ENCODE data around the gene CHRM1.
"Not testable (repeated sequence)": the region's sequence is repeated elsewhere in the genome, so short reads cannot be mapped to it uniquely, and the experiment has no call there.

CHRM1 gene

GRCh38 chr11:62875698-62876478 is 45.3 kb downstream of the CHRM1 start:
- DNase-seq (ENCODE audit: low read depth in 2 of 2) = no peak

DNA sequence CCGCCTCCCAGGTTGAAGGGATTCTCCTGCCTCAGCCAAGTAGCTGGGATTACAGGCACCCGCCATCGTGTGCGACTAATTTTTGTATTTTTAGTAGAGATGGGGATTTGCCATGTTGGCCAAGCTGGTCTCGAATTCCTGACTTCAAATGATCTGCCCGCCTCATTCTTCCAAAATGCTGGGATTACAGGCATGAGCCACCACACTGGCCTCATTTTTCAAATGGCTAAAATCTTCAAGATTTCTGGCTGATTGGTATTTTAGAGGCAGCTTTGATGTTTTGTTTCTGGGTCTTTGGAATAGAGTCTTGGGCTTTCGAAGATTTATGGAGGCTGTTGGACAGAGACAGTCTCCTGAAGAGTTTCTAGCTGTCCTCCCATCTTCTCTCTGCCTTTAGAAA is 46.3 kb downstream of the CHRM1 start:
- no peak for DNase-seq (ENCODE audit: low read depth in 2 of 2)

- no peak for DNase-seq (ENCODE audit: low read depth in 2 of 2)
Observed at GRCh38 chr11:62865635-62866034, 55.5 kb downstream of the CHRM1 start.

DNA sequence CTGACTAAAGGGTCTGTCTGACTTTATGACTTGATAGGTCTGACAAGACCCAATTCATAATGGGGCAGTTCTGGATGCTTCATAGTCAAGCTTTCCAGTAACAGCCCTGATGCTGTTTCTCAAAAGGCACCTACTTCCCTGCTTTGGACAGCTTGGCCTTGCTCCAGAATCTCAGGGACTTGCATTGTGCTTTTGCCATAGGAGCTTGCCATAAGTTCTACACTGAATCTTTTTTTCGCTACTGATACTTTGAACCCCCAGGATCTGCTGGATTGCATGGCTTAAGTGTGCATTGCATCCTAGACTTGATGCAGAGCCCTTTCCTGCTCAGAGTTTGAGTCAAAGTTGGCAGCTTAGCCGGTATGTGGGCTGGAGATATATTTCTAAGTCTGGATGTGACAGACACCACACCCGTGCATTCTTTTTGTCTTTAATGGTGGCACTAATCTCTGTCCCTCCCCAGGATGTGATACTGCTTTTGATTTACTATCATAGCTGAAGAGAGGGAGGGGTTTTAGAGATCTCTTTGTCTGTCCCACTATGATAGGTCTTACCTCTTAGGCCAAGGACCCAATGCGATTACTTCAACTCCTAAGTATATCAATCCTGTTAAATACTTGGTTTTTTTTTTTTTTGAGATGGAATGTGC is 57.4 kb downstream of the CHRM1 start:
- DNase-seq (ENCODE audit: low read depth in 2 of 2) = no peak

DNA sequence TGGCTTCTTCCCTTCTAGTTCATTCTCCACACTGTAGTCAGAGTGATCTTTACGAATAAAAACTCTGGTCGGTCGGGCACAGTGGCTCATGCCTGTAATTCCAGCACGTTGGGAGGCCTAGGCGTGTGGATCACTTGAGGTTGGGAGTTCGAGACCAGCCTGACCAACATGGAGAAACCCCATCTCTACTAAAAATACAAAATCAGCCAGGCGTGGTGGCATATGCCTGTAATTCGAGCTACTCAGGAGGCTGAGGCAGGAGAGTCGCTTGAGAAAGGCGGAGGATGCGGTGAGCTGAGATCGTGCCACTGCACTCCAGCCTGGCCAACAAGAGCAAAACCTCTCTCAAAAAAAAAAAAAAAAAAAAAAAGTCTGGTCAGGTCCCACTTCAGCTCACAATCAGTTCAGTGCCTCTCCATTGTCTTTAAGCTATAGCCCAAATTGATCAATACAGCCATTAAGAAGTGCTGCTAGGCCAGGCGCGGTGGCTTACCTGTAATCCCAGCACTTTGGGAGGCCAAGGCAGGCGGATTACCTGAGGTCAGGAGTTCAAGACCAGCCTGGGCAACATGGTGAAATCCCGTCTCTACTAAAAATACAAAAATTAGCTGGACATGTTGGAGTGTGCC is 59.5 kb downstream of the CHRM1 start:
- not testable (repeated sequence) for DNase-seq (ENCODE audit: low read depth in 2 of 2)

GRCh38 chr11:62860835-62861563 is 60.2 kb downstream of the CHRM1 start:
- no peak for DNase-seq (ENCODE audit: low read depth in 2 of 2)

- not testable (repeated sequence) for DNase-seq (ENCODE audit: low read depth in 2 of 2)
Observed at GRCh38 chr11:62859281-62859703, 61.9 kb downstream of the CHRM1 start.

All from stimulated activated CD8-positive, alpha-beta memory T cell treated with anti-CD3 and anti-CD28 coated beads, Interleukin-2, amount 100 ng/mL, for 1 hour (primary cell).